KMS-11 (cell line): ENCODE measurements around the gene FREM2.

Experiments used
- H2AFZ ChIP-seq: fragments of 200-600 bp; sonication (generic); 2 replicates; pipeline ENCODE4 v1.6.1; 2016; ENCODE audit warnings: antibody characterized with exemption, mixed run types, low read depth
- H3K27ac ChIP-seq: fragments of 200-600 bp; sonication (generic); 2 replicates; pipeline ENCODE4 v1.6.1; 2016; ENCODE audit warnings: mild to moderate bottlenecking, mixed run types
- H3K27me3 ChIP-seq: fragments of 200-600 bp; sonication (generic); 2 replicates; pipeline ENCODE4 v1.6.1; 2017; ENCODE audit warnings: mild to moderate bottlenecking, low read depth, mixed run types, moderate library complexity; ENCODE audit not compliant: insufficient read depth
- H3K36me3 ChIP-seq: fragments of 200-600 bp; sonication (generic); 2 replicates; pipeline ENCODE4 v1.6.1; 2017; ENCODE audit warnings: mild to moderate bottlenecking, mixed run types; ENCODE audit not compliant: insufficient read depth
- H3K4me1 ChIP-seq: fragments of 200-600 bp; sonication (generic); 2 replicates; pipeline ENCODE4 v1.6.1; 2016; ENCODE audit warnings: mild to moderate bottlenecking, low read depth, mixed run types; ENCODE audit not compliant: poor library complexity, severe bottlenecking
- H3K4me2 ChIP-seq: fragments of 200-600 bp; sonication (generic); 2 replicates; pipeline ENCODE4 v1.7.0; 2016; ENCODE audit warnings: mild to moderate bottlenecking, mixed run types
- H3K4me3 ChIP-seq: fragments of 200-600 bp; sonication (generic); IDR thresholded peaks from 2 replicates; pipeline ENCODE4 v1.6.1; 2017; ENCODE audit warnings: low read depth, low read length, mixed read lengths; ENCODE audit not compliant: insufficient read depth
- H3K79me2 ChIP-seq: fragments of 200-600 bp; sonication (generic); 2 replicates; pipeline ENCODE4 v1.6.1; 2016; ENCODE audit warnings: low read depth, mixed run types; ENCODE audit not compliant: insufficient read depth
- H3K9ac ChIP-seq: fragments of 200-600 bp; sonication (generic); 2 replicates; pipeline ENCODE4 v1.6.1; 2016; ENCODE audit warnings: mild to moderate bottlenecking, mixed run types
- H4K20me1 ChIP-seq: fragments of 200-600 bp; sonication (generic); 2 replicates; pipeline ENCODE4 v1.6.1; 2016; ENCODE audit warnings: mild to moderate bottlenecking, mixed run types; ENCODE audit not compliant: insufficient read depth
- TF ChIP-seq, protein P1 (sequence below): fragments of 200-600 bp; sonication (generic); conservative IDR thresholded peaks from 2 replicates; pipeline ENCODE4 v1.6.1; 2017; ENCODE audit warnings: low read depth, mild to moderate bottlenecking, antibody characterized with exemption, low read length, moderate library complexity, mixed read lengths

Gene FREM2

GRCh38 chr13:38713046-38713445 lies 26.2 kb downstream of the FREM2 start:
- Histone ChIP-seq H3K4me1 (no peaks in the 10 kb centered on the region), H3K27ac (no peak overlapping the region), H3K27me3 (no peaks in the 10 kb centered on the region), H3K36me3 (no peaks in the 10 kb centered on the region), H3K9ac (no peak overlapping the region), H3K4me3 (no peak overlapping the region), H2AFZ (no peak overlapping the region), H3K4me2 (no peak overlapping the region), H3K79me2 (no peaks in the 10 kb centered on the region), H4K20me1 (no peaks in the 10 kb centered on the region)
- TF ChIP-seq, protein P1, sequence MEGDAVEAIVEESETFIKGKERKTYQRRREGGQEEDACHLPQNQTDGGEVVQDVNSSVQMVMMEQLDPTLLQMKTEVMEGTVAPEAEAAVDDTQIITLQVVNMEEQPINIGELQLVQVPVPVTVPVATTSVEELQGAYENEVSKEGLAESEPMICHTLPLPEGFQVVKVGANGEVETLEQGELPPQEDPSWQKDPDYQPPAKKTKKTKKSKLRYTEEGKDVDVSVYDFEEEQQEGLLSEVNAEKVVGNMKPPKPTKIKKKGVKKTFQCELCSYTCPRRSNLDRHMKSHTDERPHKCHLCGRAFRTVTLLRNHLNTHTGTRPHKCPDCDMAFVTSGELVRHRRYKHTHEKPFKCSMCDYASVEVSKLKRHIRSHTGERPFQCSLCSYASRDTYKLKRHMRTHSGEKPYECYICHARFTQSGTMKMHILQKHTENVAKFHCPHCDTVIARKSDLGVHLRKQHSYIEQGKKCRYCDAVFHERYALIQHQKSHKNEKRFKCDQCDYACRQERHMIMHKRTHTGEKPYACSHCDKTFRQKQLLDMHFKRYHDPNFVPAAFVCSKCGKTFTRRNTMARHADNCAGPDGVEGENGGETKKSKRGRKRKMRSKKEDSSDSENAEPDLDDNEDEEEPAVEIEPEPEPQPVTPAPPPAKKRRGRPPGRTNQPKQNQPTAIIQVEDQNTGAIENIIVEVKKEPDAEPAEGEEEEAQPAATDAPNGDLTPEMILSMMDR = no peak

DNA sequence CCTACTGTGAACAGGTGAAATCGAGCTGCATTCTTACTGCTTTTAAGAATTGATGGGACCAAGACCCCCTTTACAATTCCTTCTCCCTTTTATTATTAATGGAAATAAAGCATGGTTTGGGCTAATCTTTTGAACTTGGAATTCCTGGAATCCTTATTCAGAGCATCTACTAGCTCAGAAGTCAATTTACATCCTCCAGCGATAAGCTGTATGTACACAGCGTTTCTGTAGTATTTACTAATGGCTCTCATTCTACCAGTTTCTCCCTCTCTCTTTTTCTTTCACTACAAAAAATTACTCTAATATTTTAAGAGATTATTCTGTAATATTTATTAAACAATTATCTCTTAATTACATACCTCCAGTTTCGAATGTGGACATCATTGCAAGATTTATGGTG lies 31.5 kb downstream of the FREM2 start:
- no peak overlapping the region for H2AFZ ChIP-seq
- H3K9ac ChIP-seq = no peak overlapping the region
- no peak overlapping the region for H3K27ac ChIP-seq
- H4K20me1 ChIP-seq = no peaks in the 10 kb centered on the region
- H3K4me1 ChIP-seq = no peaks in the 10 kb centered on the region
- TF ChIP-seq, protein P1 = no peak
- no peak overlapping the region for H3K4me2 ChIP-seq
- H3K4me3 ChIP-seq = no peak overlapping the region
- H3K36me3 ChIP-seq = no peaks in the 10 kb centered on the region
- H3K27me3 ChIP-seq = no peaks in the 10 kb centered on the region
- no peaks in the 10 kb centered on the region for H3K79me2 ChIP-seq

DNA sequence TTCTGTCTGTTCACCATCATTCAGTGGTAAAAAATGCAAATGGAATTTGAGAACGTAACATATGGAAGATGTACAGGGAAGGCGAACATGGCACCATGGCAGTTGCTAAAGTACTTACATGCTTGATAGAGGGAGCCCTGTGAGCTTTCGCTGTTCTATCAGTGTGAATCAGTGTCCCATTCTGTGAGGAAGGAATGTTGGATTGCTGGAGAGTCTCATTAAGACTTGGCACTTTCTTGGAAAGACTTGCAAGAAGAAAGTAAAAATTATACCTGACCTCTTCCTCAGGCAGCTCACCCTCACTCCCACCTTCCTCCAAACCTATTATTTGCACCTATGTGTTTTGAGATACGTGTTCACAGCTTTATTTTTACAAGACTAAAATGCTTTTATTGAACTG lies 43.5 kb downstream of the FREM2 start:
- no peak overlapping the region for H2AFZ ChIP-seq
- no peaks in the 10 kb centered on the region for H4K20me1 ChIP-seq
- TF ChIP-seq, protein P1 = no peak
- H3K4me1 ChIP-seq = no peaks in the 10 kb centered on the region
- no peaks in the 10 kb centered on the region for H3K27me3 ChIP-seq
- H3K4me2 ChIP-seq = no peak overlapping the region
- no peaks in the 10 kb centered on the region for H3K79me2 ChIP-seq
- no peak overlapping the region for H3K4me3 ChIP-seq
- no peak overlapping the region for H3K9ac ChIP-seq
- H3K27ac ChIP-seq = no peak overlapping the region
- H3K36me3 ChIP-seq = no peaks in the 10 kb centered on the region

DNA sequence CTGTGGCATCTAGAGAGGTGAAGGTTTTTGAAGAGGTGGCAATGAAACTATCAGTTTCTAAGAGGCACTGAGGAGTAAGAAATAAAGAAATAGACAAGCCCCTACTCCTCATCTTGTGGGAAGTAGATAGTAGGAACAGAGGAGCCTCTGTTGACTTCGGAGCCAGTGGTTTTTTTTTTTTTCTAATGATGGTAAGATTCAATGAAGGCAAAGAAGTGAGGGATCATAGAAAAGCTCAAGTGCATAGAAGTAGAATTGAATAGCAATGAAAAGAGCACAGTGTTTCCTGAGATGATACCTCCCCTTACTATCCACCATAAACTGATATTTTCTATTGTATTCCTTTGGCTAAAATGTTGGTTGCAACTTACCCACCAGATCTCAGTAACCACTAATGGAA lies 46.3 kb downstream of the FREM2 start:
- no peak overlapping the region for H2AFZ ChIP-seq
- no peaks in the 10 kb centered on the region for H3K27me3 ChIP-seq
- no peaks in the 10 kb centered on the region for H3K36me3 ChIP-seq
- no peak overlapping the region for H3K4me3 ChIP-seq
- H3K4me1 ChIP-seq = no peaks in the 10 kb centered on the region
- no peak overlapping the region for H3K9ac ChIP-seq
- H4K20me1 ChIP-seq = no peaks in the 10 kb centered on the region
- no peak overlapping the region for H3K27ac ChIP-seq
- H3K4me2 ChIP-seq = no peak overlapping the region
- H3K79me2 ChIP-seq = no peaks in the 10 kb centered on the region
- TF ChIP-seq, protein P1 = no peak
